Mesendoderm (in vitro differentiated cells): Measurements from ENCODE around the gene IL1RAPL1.
"Not testable (repeated sequence)": the region's sequence is repeated elsewhere in the genome, so short reads cannot be mapped to it uniquely, and the experiment has no call there.

Experiments used
- DNase-seq: peaks from one replicate; pipeline ENCODE4 v3.0.0; 2013
- H2AK5ac ChIP-seq: 2 replicates; pipeline ENCODE4 v1.6.1; 2013; ENCODE audit warnings: low read length, inconsistent platforms
- H2BK120ac ChIP-seq: 2 replicates; pipeline ENCODE4 v1.6.1; 2013; ENCODE audit warnings: low read depth, mild to moderate bottlenecking, low read length, moderate library complexity, mixed read lengths
- H2BK15ac ChIP-seq: replicated peaks from 2 replicates; pipeline ENCODE4 v1.6.1; 2013; ENCODE audit warnings: low read depth, mild to moderate bottlenecking, moderate library complexity
- H2BK5ac ChIP-seq: 2 replicates; pipeline ENCODE4 v1.6.1; 2013; ENCODE audit warnings: low read length, inconsistent platforms
- H3K18ac ChIP-seq: 2 replicates; pipeline ENCODE4 v1.6.1; 2013; ENCODE audit warnings: mild to moderate bottlenecking, low read length, mixed read lengths
- H3K23ac ChIP-seq: one replicate; pipeline ENCODE4 v1.6.1; 2013; ENCODE audit warnings: low read length
- H3K27ac ChIP-seq: 2 replicates; pipeline ENCODE4 v1.5.1; 2013; ENCODE audit warnings: low read depth, mild to moderate bottlenecking, inconsistent platforms, low read length, moderate library complexity
- H3K27me3 ChIP-seq: 2 replicates; pipeline ENCODE4 v1.6.1; 2013; ENCODE audit warnings: low read length, control low read depth, mild to moderate bottlenecking, inconsistent platforms; ENCODE audit not compliant: insufficient read depth, poor library complexity
- H3K36me3 ChIP-seq: 2 replicates; pipeline ENCODE4 v1.6.1; 2013; ENCODE audit warnings: low read length, inconsistent platforms; ENCODE audit not compliant: control insufficient read depth, insufficient read depth
- H3K4ac ChIP-seq: one replicate; pipeline ENCODE4 v1.6.1; 2013; ENCODE audit warnings: low read depth, mild to moderate bottlenecking, low read length, moderate library complexity
- H3K4me1 ChIP-seq: 2 replicates; pipeline ENCODE4 v1.6.1; 2013; ENCODE audit warnings: low read depth, low read length, inconsistent platforms; ENCODE audit not compliant: control insufficient read depth
- H3K4me2 ChIP-seq: 2 replicates; pipeline ENCODE4 v1.6.1; 2013; ENCODE audit warnings: low read length
- H3K4me3 ChIP-seq: 2 replicates; pipeline ENCODE4 v1.5.1; 2013; ENCODE audit warnings: mild to moderate bottlenecking, low read length
- H3K56ac ChIP-seq: one replicate; pipeline ENCODE4 v1.6.1; 2013; ENCODE audit warnings: low read length
- H3K79me1 ChIP-seq: 2 replicates; pipeline ENCODE4 v1.6.1; 2013; ENCODE audit warnings: low read length, inconsistent platforms
- H3K79me2 ChIP-seq: 2 replicates; pipeline ENCODE4 v1.6.1; 2013; ENCODE audit warnings: mild to moderate bottlenecking, low read length; ENCODE audit not compliant: control insufficient read depth, insufficient read depth
- H3K9ac ChIP-seq: 2 replicates; pipeline ENCODE4 v1.6.1; 2013; ENCODE audit warnings: low read length, inconsistent platforms
- H4K5ac ChIP-seq: one replicate; pipeline ENCODE4 v1.6.1; 2013; ENCODE audit warnings: low read length
- H4K8ac ChIP-seq: one replicate; pipeline ENCODE4 v1.6.1; 2013; ENCODE audit warnings: low read depth, mild to moderate bottlenecking, control low read depth, low read length, moderate library complexity
- WGBS: extraction: QIAGEN DNeasy Blood & Tissue Kit; methylation state at CpG from one replicate; pipeline ENCODE4 v1.1.7; 2013; ENCODE audit warnings: low lambda C conversion rate, missing lambda C conversion rate; ENCODE audit not compliant: insufficient coverage; ENCODE audit errors: extremely low coverage; 5-methylcytosine and 5-hydroxymethylcytosine counted together

Gene IL1RAPL1

GRCh38 chrX:28773807-28774206 lies 186.6 kb downstream of the IL1RAPL1 start:
- DNase-seq: no peak
- no peak overlapping the region for H4K8ac ChIP-seq
- H2AK5ac ChIP-seq: no peak overlapping the region
- H3K27ac ChIP-seq: no peak overlapping the region
- no peak overlapping the region for H3K4me2 ChIP-seq
- no CpG with 5 or more reads among the region's 5 CpGs for WGBS
- no peak overlapping the region for H2BK15ac ChIP-seq
- no peak overlapping the region for H3K9ac ChIP-seq
- no peak overlapping the region for H3K18ac ChIP-seq
- H3K56ac ChIP-seq: no peak overlapping the region
- H3K27me3 ChIP-seq: no peaks in the 10 kb centered on the region
- no peaks in the 10 kb centered on the region for H3K4me1 ChIP-seq
- H3K23ac ChIP-seq: no peak overlapping the region
- no peak overlapping the region for H2BK120ac ChIP-seq
- no peaks in the 10 kb centered on the region for H3K36me3 ChIP-seq
- no peak overlapping the region for H3K4me3 ChIP-seq
- H4K5ac ChIP-seq: no peak overlapping the region
- H2BK5ac ChIP-seq: no peak overlapping the region
- H3K4ac ChIP-seq: no peak overlapping the region
- no peaks in the 10 kb centered on the region for H3K79me2 ChIP-seq
- H3K79me1 ChIP-seq: no peaks in the 10 kb centered on the region

DNA sequence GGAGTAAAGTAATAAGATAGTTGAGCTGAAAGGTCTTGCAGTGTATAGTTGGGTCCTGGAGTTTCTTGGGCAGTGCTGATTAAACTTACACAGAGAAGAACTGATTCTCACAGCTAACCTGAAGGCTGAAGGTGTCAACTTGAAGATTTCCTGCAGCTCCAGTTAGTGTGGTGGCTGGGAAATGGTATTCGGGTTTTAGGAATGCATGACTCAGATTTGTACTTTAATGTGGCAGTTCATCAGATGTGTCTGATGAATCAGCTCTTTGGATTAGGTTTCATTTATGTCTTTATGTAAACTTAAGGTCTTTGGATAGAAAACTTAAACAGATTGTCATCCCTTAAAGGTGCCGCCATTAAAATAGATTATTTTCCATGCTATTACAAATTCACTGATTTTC lies 200.0 kb downstream of the IL1RAPL1 start:
- no peak overlapping the region for H3K18ac ChIP-seq
- H2AK5ac ChIP-seq: no peak overlapping the region
- H3K36me3 ChIP-seq: no peaks in the 10 kb centered on the region
- no peak overlapping the region for H2BK5ac ChIP-seq
- no peak overlapping the region for H4K8ac ChIP-seq
- no peak overlapping the region for H3K9ac ChIP-seq
- no peak overlapping the region for H3K4me2 ChIP-seq
- H2BK15ac ChIP-seq: no peak overlapping the region
- no peaks in the 10 kb centered on the region for H3K79me1 ChIP-seq
- no peak overlapping the region for H2BK120ac ChIP-seq
- no peak overlapping the region for H3K23ac ChIP-seq
- no peak overlapping the region for H3K27ac ChIP-seq
- H3K4me3 ChIP-seq: no peak overlapping the region
- no peak overlapping the region for H3K56ac ChIP-seq
- no peaks in the 10 kb centered on the region for H3K27me3 ChIP-seq
- H3K4ac ChIP-seq: no peak overlapping the region
- no peaks in the 10 kb centered on the region for H3K79me2 ChIP-seq
- peak; percentile 5 for DNase-seq
- WGBS: no CpG with 5 or more reads among the region's 2 CpGs
- H4K5ac ChIP-seq: no peak overlapping the region
- H3K4me1 ChIP-seq: no peaks in the 10 kb centered on the region

DNA sequence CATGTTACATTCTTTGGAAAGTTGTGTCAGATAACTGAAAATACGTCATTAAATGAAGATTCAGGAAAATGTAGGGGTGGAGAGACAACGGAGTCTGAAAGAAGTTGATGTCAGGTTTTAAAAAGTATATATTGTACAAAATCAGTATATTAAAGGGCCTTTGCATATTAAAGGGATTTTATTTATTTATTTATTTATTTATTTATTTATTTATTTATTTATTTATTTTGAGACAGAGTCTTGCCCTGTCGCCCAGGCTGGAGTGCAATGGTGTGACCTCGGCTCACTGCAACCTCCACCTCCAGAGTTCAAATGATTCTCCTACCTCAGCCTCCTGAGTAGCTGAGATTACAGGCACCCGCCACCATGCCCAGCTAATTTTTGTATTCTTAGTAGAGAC lies 213.4 kb downstream of the IL1RAPL1 start:
- not testable (repeated sequence) for H2BK15ac ChIP-seq, H3K4me3 ChIP-seq, H3K56ac ChIP-seq, H3K79me2 ChIP-seq, H3K27me3 ChIP-seq, H3K36me3 ChIP-seq, H3K4me2 ChIP-seq, H3K79me1 ChIP-seq, H3K23ac ChIP-seq, H3K9ac ChIP-seq, H2BK5ac ChIP-seq, H2BK120ac ChIP-seq, H3K18ac ChIP-seq, H3K4me1 ChIP-seq, H4K8ac ChIP-seq, H4K5ac ChIP-seq, H2AK5ac ChIP-seq, H3K4ac ChIP-seq, DNase-seq, H3K27ac ChIP-seq
- WGBS: no CpG with 5 or more reads among the region's 5 CpGs

DNA sequence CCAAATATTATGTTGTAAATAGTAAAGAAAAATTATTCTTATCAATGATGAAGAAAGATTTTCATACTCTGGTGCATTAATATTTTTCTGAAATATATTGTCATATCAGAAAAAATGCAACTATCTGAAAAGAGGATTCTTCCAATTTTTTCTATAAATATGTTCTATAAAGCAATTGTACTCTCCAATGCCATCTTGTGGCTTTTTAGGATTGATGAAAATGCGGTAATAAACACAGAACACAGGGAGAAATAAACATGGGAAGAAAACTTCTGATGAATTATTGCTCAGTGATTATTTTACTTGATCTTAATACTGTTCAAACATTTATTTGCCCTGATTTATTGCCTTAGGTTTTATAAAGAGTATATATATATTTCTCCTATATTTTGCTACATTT lies 215.4 kb downstream of the IL1RAPL1 start:
- no peak overlapping the region for H2BK120ac ChIP-seq
- no peak overlapping the region for H3K4ac ChIP-seq
- no peak overlapping the region for H2BK15ac ChIP-seq
- H3K9ac ChIP-seq: no peak overlapping the region
- H3K4me3 ChIP-seq: no peak overlapping the region
- no peak overlapping the region for H4K5ac ChIP-seq
- H2BK5ac ChIP-seq: no peak overlapping the region
- WGBS: no CpG with 5 or more reads among the region's 1 CpG
- no peak overlapping the region for H4K8ac ChIP-seq
- no peak overlapping the region for H3K4me2 ChIP-seq
- no peaks in the 10 kb centered on the region for H3K79me2 ChIP-seq
- no peaks in the 10 kb centered on the region for H3K79me1 ChIP-seq
- no peaks in the 10 kb centered on the region for H3K4me1 ChIP-seq
- H3K36me3 ChIP-seq: no peaks in the 10 kb centered on the region
- H3K56ac ChIP-seq: no peak overlapping the region
- no peak overlapping the region for H2AK5ac ChIP-seq
- H3K23ac ChIP-seq: no peak overlapping the region
- H3K18ac ChIP-seq: no peak overlapping the region
- no peaks in the 10 kb centered on the region for H3K27me3 ChIP-seq
- no peak for DNase-seq
- no peak overlapping the region for H3K27ac ChIP-seq

DNA sequence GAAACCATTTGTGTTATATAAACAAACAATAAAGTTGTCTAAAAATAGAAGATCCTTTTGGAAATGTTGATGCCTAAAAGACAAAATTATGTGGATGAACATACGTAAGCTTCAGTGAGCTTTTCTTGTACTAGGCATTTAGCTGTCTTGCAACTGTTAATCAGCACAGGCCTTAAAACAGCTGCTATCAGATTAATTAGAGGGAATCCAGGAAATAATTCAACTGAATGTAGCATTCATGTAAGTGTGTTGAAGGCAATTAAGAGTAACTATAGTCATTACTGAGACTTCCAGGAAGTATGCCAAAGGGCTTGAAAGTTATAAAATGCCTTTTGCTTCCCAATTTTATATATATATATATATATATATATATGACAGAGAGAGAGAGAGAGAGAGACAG lies 248.7 kb downstream of the IL1RAPL1 start:
- Histone ChIP-seq H3K4ac (no peak overlapping the region), H2BK120ac (no peak overlapping the region), H4K5ac (no peak overlapping the region), H2BK5ac (no peak overlapping the region), H3K18ac (no peak overlapping the region), H2AK5ac (no peak overlapping the region), H3K4me3 (no peak overlapping the region), H3K23ac (no peak overlapping the region), H3K79me2 (no peaks in the 10 kb centered on the region), H3K56ac (no peak overlapping the region), H3K4me2 (no peak overlapping the region), H3K27me3 (no peaks in the 10 kb centered on the region), H2BK15ac (no peak overlapping the region), H3K9ac (no peak overlapping the region), H3K4me1 (no peaks in the 10 kb centered on the region), H3K27ac (no peak overlapping the region), H3K36me3 (no peaks in the 10 kb centered on the region), H4K8ac (no peak overlapping the region), H3K79me1 (no peaks in the 10 kb centered on the region)
- no peak for DNase-seq
- no CpG with 5 or more reads among the region's 1 CpG for WGBS

DNA sequence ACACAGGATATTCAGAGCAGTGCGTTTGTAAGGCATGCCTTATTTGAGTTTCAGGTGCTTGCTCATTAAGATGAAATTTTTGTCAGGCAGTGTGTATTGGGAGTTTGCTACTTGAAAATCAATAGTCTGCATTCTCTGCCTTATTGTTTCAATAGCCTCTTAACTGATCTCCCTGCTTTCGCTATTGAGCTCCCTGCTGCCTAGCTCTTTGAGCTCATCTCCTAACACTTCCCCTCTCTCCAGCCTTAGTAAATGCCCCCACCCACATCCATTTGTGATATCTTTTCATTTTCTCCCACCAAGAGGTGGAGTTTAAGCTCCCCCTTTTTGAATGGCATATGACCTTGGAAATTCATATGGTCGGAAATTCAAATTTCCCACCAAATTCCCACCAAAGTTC lies 256.6 kb downstream of the IL1RAPL1 start:
- peak; percentile 29 for DNase-seq
- H3K27ac ChIP-seq: no peak overlapping the region
- H3K36me3 ChIP-seq: no peaks in the 10 kb centered on the region
- H3K79me1 ChIP-seq: no peaks in the 10 kb centered on the region
- no peaks in the 10 kb centered on the region for H3K4me1 ChIP-seq
- H3K56ac ChIP-seq: no peak overlapping the region
- H3K4me2 ChIP-seq: no peak overlapping the region
- no peaks in the 10 kb centered on the region for H3K79me2 ChIP-seq
- H3K4me3 ChIP-seq: no peak overlapping the region
- H4K5ac ChIP-seq: no peak overlapping the region
- no peak overlapping the region for H3K9ac ChIP-seq
- H3K27me3 ChIP-seq: no peaks in the 10 kb centered on the region
- H2AK5ac ChIP-seq: no peak overlapping the region
- H2BK5ac ChIP-seq: no peak overlapping the region
- no peak overlapping the region for H2BK15ac ChIP-seq
- no CpG with 5 or more reads among the region's 3 CpGs for WGBS
- no peak overlapping the region for H3K23ac ChIP-seq
- H3K18ac ChIP-seq: no peak overlapping the region
- no peak overlapping the region for H4K8ac ChIP-seq
- H3K4ac ChIP-seq: no peak overlapping the region
- H2BK120ac ChIP-seq: no peak overlapping the region
